ENCODE measurements around the gene YPEL3.

DNA sequence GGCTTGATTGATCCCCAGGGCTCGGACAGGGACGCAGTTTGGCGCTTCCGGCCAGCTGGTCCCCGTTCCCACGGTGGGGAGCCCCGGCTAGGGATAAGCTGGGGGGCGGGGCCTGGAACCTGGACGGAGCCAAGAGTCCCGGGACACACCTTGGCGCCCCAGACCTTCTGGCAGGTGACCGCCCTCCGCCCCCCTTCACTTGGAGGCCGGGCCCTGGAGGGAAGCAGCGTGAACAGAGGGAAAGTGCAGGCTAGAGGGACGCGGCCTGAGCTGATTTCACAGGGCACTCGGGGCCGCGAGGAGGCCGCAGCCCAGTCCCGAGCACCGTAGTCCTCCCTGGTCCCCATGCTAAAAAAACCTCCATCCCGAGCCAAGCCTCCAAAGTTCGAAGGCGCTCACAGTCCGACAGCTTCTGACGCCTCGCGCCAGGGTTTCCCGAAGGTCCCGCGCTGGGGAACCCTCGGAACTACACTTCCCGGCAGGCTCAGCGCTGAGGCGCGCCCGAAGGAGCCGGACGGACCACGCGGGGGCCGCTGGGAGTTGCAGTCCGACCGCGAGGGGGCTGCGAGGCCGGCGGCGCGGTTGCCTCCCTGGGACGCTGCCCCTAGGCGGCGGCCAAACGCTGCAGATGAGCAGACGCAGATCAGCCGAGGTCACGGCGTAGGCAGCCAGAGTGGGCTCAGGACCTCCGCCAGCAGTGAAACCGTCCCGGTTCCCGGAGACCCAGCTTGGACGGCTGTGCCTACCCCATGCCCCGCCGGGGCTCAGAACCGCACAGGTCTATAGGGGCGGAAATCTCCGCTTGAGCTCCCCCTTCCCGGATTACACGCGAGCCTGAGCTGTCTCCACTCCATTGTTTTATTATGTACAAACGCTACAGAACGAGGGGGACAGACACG, 4.3 kb downstream of the YPEL3 start, which contains the start of gene TBX6:
- TF ChIP-seq, protein P1, sequence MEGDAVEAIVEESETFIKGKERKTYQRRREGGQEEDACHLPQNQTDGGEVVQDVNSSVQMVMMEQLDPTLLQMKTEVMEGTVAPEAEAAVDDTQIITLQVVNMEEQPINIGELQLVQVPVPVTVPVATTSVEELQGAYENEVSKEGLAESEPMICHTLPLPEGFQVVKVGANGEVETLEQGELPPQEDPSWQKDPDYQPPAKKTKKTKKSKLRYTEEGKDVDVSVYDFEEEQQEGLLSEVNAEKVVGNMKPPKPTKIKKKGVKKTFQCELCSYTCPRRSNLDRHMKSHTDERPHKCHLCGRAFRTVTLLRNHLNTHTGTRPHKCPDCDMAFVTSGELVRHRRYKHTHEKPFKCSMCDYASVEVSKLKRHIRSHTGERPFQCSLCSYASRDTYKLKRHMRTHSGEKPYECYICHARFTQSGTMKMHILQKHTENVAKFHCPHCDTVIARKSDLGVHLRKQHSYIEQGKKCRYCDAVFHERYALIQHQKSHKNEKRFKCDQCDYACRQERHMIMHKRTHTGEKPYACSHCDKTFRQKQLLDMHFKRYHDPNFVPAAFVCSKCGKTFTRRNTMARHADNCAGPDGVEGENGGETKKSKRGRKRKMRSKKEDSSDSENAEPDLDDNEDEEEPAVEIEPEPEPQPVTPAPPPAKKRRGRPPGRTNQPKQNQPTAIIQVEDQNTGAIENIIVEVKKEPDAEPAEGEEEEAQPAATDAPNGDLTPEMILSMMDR (IDR thresholded peaks at IDR 0.05; ENCODE audit: insufficient read depth, low read length) = peak; percentile 72
- peak; percentile 59; the same call in 1 of the 2 replicates for TF ChIP-seq POLR2AphosphoS5 (IDR thresholded peaks at IDR 0.05; ENCODE audit: low read depth)

Data from HL-60 (cell line).